GM15510 (cell line): ENCODE results near the gene CATSPERE.
A peak's percentile ranks its signal among the peaks of the same experiment; 100 is the strongest.

ENCODE experiments used
- POLR2A ChIP-seq: IDR thresholded peaks from 3 replicates; pipeline ENCODE4 v1.6.1; 2011; ENCODE audit warnings: borderline replicate concordance; ENCODE audit not compliant: insufficient read length; ENCODE audit errors: extremely low read depth

The CATSPERE gene

DNA sequence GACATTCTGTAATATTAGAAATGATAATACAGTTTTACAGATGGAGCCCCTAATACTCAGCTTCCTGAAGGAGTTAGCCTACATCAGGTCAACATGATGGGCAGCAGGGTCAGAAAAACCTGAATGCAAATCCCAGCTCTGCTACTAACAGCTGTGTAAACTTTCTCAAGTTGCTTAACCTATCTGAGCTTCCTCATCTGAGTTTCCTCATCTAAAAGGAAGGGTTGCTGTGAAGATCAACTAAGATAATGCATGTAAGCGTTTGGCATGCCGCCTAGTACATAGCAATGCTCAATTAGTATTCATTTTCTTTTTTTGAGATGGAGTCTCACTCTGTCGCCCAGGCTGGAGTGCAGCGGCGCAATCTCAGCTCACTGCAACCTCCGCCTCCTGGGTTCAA is 173.5 kb downstream of the CATSPERE start:
- TF ChIP-seq POLR2A: no peak

- no peak for TF ChIP-seq POLR2A
Observed at GRCh38 chr1:244636488-244637259, 175.6 kb downstream of the CATSPERE start.

DNA sequence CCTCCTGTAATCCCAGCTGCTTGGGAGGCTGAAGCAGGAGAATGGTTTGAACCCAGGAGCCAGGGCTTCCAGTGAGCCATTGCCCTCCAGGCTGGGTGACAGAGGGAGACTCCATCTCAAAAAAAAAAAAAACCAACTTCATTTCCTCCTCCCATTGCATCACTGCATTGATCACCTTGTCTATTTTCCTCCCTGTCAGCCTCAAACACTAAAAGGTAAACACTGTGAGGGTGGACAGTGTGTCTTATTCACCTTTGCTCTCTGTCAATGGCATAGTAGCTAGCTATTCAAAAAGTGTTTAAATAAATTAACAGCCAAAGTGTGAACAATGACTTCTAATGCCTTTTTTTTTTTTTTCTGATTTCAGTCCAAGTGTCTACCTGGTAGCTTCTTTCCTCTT is 178.5 kb downstream of the CATSPERE start:
- no peak for TF ChIP-seq POLR2A

DNA sequence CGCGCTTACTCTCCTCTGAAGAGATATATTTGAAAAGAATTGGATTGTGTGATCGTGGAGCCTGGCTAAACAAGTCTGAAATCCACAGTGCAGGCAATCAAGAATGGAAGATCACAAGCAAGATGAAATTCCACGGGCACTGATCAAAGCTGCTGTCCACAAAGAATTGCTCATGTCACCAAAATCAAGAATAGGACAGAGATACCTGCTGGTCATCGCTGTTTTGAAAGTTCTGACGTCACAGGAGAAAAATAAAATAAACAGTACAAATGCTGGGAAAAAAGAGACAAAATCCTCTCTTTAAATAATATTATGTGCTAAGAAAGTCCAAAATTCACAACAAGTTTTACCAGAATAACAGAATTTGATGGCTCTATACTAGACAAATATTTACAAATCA is 179.8 kb downstream of the CATSPERE start:
- TF ChIP-seq POLR2A: no peak

DNA sequence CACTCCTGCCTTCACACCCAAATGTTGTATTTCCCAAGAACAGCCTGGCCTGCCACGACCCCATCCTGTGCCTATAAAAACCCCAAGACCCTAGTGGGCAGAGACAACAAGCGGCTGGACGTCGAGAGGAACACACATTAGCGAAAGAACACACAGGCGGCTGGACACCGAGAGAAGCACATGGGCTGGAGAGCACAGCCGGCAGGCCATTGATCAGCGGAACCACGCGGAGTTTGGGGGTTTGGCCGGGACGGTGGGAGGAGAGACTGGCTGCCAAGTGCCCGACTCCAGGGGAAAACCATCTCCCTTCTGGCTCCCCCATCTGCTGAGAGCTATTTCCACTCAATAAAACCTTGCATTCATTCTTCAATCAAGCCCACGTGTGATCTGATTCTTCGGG is 181.5 kb downstream of the CATSPERE start:
- TF ChIP-seq POLR2A: no peak

GRCh38 chr1:244642988-244643387 is 181.9 kb downstream of the CATSPERE start:
- no peak for TF ChIP-seq POLR2A

DNA sequence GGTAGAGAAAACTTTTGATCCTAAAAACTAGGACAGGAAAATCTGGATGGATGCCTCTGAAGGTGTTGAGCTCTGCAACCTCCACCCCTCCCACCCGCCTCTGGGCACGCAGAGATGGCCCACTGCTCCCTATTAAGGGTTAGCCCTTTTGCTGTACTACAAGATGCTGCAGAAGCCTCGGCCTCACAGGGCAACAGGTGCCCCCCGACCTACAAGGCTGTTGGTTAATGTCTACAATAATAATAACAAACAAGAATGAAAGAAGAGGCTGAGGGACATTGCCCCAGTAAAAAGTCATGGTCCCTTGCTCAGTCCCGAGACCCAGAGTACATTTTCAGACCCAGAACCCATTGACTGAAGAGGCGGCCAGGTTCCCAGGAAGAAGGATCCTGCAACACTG is 184.3 kb downstream of the CATSPERE start:
- TF ChIP-seq POLR2A: no peak

- TF ChIP-seq POLR2A: no peak
Observed at GRCh38 chr1:244645890-244646289, 184.8 kb downstream of the CATSPERE start.

DNA sequence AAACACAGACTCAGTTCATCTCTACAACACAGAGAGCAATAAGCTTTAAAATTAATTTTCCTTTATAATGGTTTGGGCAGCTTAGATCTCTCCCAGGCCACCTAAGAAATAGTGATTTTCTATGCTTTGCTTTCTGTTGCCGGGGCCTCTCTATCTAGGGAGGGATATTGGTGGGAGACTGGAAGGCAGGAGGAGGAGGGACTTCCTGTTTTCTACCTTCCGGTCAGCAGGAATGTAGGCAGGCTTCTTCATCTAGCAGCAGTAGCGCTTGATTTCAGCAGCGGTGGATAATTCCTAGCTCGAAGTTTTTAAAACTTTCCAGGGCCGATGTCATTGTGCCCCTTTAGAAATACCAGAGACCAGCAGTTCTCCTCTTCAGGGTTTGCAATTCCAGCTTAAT is 186.7 kb downstream of the CATSPERE start:
- TF ChIP-seq POLR2A: no peak

- no peak for TF ChIP-seq POLR2A
Observed at GRCh38 chr1:244651956-244652622, 191.0 kb downstream of the CATSPERE start.

- peak; percentile 99 for TF ChIP-seq POLR2A
Observed at GRCh38 chr1:244652623-244653438, 191.8 kb downstream of the CATSPERE start, which contains the start of gene DESI2. Gene DESI2 (plus strand): TSS chr1:244653126. CDS start chr1:244653314, 188 bp downstream.

DNA sequence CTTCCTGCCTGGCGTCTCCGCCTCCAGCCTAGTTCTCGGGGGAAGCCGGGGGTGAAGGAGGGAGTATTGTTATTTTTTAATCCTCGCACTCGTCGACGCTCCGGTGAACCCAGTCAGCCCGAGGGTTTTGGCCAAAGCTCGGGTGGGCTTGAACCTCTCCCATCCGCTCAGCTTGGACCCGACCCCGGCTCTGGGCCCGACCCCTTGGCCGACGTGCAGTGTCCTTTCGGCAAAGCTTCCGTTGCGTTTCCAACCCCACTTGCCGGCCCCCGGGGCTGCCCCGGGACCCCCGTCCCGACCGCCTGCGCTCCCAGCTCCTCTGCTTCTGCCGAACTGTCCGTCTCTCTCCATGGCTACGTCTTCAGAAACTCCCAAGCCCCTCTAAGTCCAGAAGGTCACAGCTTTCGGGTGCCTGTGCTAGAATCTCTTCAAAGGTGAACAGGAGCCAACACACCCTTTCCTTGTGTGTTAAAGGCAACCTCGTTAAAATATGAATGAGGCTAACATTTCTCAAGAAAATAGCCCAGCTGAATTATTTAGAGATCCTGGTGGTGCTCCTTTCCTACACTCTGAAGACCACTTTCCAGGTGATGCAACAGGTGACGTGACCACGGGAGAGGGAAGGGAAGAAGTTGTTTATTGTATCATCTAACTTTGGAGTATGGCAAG is 192.5 kb downstream of the CATSPERE start:
- TF ChIP-seq POLR2A: no peak

DNA sequence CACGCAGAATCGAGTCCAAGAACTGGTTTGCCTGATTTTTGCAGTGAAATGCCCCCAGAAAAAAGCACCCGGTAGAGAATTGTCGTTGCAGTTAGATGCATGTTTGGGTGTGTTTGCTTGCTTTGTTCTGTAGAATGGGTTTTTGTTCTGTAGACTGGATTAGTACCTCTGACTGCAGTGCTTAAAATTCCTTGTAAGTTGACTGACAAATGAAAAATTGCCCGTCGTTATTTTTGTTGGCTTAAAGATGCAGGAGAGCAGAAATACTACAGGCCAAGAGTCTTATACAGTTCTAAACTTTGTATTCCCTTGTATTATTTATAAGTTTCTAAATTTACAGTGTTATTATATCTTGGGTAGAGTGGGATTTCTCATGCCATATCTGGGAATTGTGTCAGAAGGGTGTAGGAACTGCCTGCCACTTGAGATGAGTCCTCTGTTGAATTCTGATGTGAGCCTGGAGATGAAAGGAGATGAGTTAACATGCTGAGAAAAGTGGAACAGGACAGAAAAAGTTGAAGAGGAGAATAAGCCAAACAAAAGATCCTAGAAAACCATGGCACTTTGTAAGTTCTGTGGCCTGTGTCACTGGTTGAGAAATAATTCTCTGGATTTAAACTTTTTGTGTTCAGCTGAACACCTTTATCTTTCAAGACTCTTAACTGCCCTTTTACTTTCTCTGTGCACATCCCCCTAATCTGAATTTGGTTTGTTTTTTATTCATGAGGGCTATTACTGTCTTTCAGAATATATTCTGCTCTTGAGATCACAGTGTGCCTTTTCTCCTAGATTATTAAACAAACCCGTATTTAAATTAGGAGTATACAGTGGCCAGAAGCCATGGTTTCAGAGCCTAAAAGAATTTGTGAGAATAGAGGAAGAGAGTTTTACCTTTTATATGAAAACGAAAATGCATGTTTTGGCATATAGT is 193.3 kb downstream of the CATSPERE start:
- no peak for TF ChIP-seq POLR2A

- no peak for TF ChIP-seq POLR2A
Observed at GRCh38 chr1:244655186-244655585, 194.1 kb downstream of the CATSPERE start.
